ENCODE results near the gene DIP2C.

DIP2C gene

GRCh38 chr10:498760-499435 is 190.6 kb downstream of the DIP2C start:
- DNase-seq (ENCODE audit: low read depth in 2 of 2) = no peak

GRCh38 chr10:497898-498451 is 191.5 kb downstream of the DIP2C start:
- no peak for DNase-seq (ENCODE audit: low read depth in 2 of 2)

GRCh38 chr10:497289-497688 is 192.2 kb downstream of the DIP2C start:
- DNase-seq (ENCODE audit: low read depth in 2 of 2) = no peak

GRCh38 chr10:494556-494955 is 194.9 kb downstream of the DIP2C start:
- DNase-seq (ENCODE audit: low read depth in 2 of 2) = no peak

- no peak for DNase-seq (ENCODE audit: low read depth in 2 of 2)
These were observed 195.3 kb downstream of the DIP2C start for GRCh38 chr10:494149-494542.

GRCh38 chr10:493391-494148 is 195.9 kb downstream of the DIP2C start:
- DNase-seq (ENCODE audit: low read depth in 2 of 2) = no peak

- DNase-seq (ENCODE audit: low read depth in 2 of 2) = no peak
These were observed 196.6 kb downstream of the DIP2C start for GRCh38 chr10:492836-493235.

GRCh38 chr10:491667-492424 is 197.6 kb downstream of the DIP2C start:
- DNase-seq (ENCODE audit: low read depth in 2 of 2) = no peak

- no peak for DNase-seq (ENCODE audit: low read depth in 2 of 2)
These were observed 198.4 kb downstream of the DIP2C start for GRCh38 chr10:490891-491571.

GRCh38 chr10:490256-490655 is 199.2 kb downstream of the DIP2C start:
- DNase-seq (ENCODE audit: low read depth in 2 of 2) = no peak

- no peak for DNase-seq (ENCODE audit: low read depth in 2 of 2)
These were observed 200.1 kb downstream of the DIP2C start for GRCh38 chr10:489330-489729.

GRCh38 chr10:488933-489215 is 200.6 kb downstream of the DIP2C start:
- no peak for DNase-seq (ENCODE audit: low read depth in 2 of 2)

- no peak for DNase-seq (ENCODE audit: low read depth in 2 of 2)
These were observed 201.2 kb downstream of the DIP2C start for GRCh38 chr10:488081-488932.

GRCh38 chr10:486666-487322 is 202.7 kb downstream of the DIP2C start:
- no peak for DNase-seq (ENCODE audit: low read depth in 2 of 2)

- DNase-seq (ENCODE audit: low read depth in 2 of 2) = no peak
These were observed 203.3 kb downstream of the DIP2C start for GRCh38 chr10:486206-486605.

- no peak for DNase-seq (ENCODE audit: low read depth in 2 of 2)
These were observed 203.7 kb downstream of the DIP2C start for GRCh38 chr10:485776-486175.

- DNase-seq (ENCODE audit: low read depth in 2 of 2) = no peak
These were observed 204.4 kb downstream of the DIP2C start for GRCh38 chr10:484925-485661.

- no peak for DNase-seq (ENCODE audit: low read depth in 2 of 2)
These were observed 205.0 kb downstream of the DIP2C start for GRCh38 chr10:484441-484924.

- DNase-seq (ENCODE audit: low read depth in 2 of 2) = no peak
These were observed 206.2 kb downstream of the DIP2C start for GRCh38 chr10:483261-483660.

GRCh38 chr10:482848-483247 is 206.6 kb downstream of the DIP2C start:
- DNase-seq (ENCODE audit: low read depth in 2 of 2) = no peak

Measured in stimulated activated CD4-positive, alpha-beta T cell treated with anti-CD3 and anti-CD28 coated beads, Interleukin-15, amount 100 ng/mL, for 48 hours (primary cell).